Measurements from ENCODE around the gene SPX. TPM values are rescaled to one million over a fixed set of nuclear protein-coding genes. Genes with fewer than 3 reads are reported as not detected.

Gene SPX
- total RNA-seq, 1 donor from 2014 or later = 0.59 TPM

- Histone ChIP-seq H3K27ac (no peak overlapping the region), H3K9me3 (no peaks in the 10 kb centered on the region), H3K36me3 (no peaks in the 10 kb centered on the region), H3K27me3 (ENCODE audit: low read depth) (no peaks in the 10 kb centered on the region), H3K4me1 (no peaks in the 10 kb centered on the region), H3K4me3 (no peak overlapping the region)
- ATAC-seq = no peak
- DNase-seq = no peak
- intact Hi-C loops (cut with DNase I) = no loop called here
- TF ChIP-seq CTCF (IDR thresholded peaks at IDR 0.05) = no peak
These were observed 12.1 kb downstream of the SPX start for GRCh38 chr12:21538061-21538653.

GRCh38 chr12:21539797-21540196 lies 13.7 kb downstream of the SPX start:
- ATAC-seq (no peak), DNase-seq (no peak)
- H3K4me3 ChIP-seq = no peak overlapping the region
- H3K27me3 ChIP-seq (ENCODE audit: low read depth) = no peaks in the 10 kb centered on the region
- H3K36me3 ChIP-seq = no peaks in the 10 kb centered on the region
- no peaks in the 10 kb centered on the region for H3K4me1 ChIP-seq
- no peaks in the 10 kb centered on the region for H3K9me3 ChIP-seq
- intact Hi-C loops (cut with DNase I) = no loop called here
- no peak for TF ChIP-seq CTCF (IDR thresholded peaks at IDR 0.05)
- no peak overlapping the region for H3K27ac ChIP-seq

GRCh38 chr12:21541773-21542172 lies 15.7 kb downstream of the SPX start:
- no peaks in the 10 kb centered on the region for H3K9me3 ChIP-seq
- no peaks in the 10 kb centered on the region for H3K4me1 ChIP-seq
- no peaks in the 10 kb centered on the region for H3K27me3 ChIP-seq (ENCODE audit: low read depth)
- no peak overlapping the region for H3K4me3 ChIP-seq
- ATAC-seq (no peak), DNase-seq (no peak)
- no peak overlapping the region for H3K27ac ChIP-seq
- no peak for TF ChIP-seq CTCF (IDR thresholded peaks at IDR 0.05)
- intact Hi-C loops (cut with DNase I) = no loop called here
- H3K36me3 ChIP-seq = no peaks in the 10 kb centered on the region

- Histone ChIP-seq H3K4me3 (no peak overlapping the region), H3K27ac (no peak overlapping the region), H3K27me3 (ENCODE audit: low read depth) (no peaks in the 10 kb centered on the region), H3K4me1 (no peaks in the 10 kb centered on the region), H3K36me3 (no peaks in the 10 kb centered on the region), H3K9me3 (no peaks in the 10 kb centered on the region)
- DNase-seq = no peak
- intact Hi-C loops (cut with DNase I) = no loop called here
- no peak for ATAC-seq
- no peak for TF ChIP-seq CTCF (IDR thresholded peaks at IDR 0.05)
These were observed 16.3 kb downstream of the SPX start for GRCh38 chr12:21542403-21542802.

- H3K27ac ChIP-seq = no peak overlapping the region
- H3K4me3 ChIP-seq = no peak overlapping the region
- intact Hi-C loops (cut with DNase I) = no loop called here
- no peak for TF ChIP-seq CTCF (IDR thresholded peaks at IDR 0.05)
- no peaks in the 10 kb centered on the region for H3K36me3 ChIP-seq
- DNase-seq = no peak
- H3K9me3 ChIP-seq = no peaks in the 10 kb centered on the region
- ATAC-seq = no peak
- H3K4me1 ChIP-seq = no peaks in the 10 kb centered on the region
- H3K27me3 ChIP-seq (ENCODE audit: low read depth) = no peaks in the 10 kb centered on the region
These were observed 17.1 kb downstream of the SPX start for GRCh38 chr12:21543151-21543550.

GRCh38 chr12:21545557-21545956 lies 19.5 kb downstream of the SPX start:
- no peak overlapping the region for H3K27ac ChIP-seq
- no peaks in the 10 kb centered on the region for H3K4me1 ChIP-seq
- intact Hi-C loops (cut with DNase I) = no loop called here
- H3K36me3 ChIP-seq = no peaks in the 10 kb centered on the region
- no peaks in the 10 kb centered on the region for H3K9me3 ChIP-seq
- ATAC-seq (no peak), DNase-seq (no peak)
- no peak overlapping the region for H3K4me3 ChIP-seq
- TF ChIP-seq CTCF (IDR thresholded peaks at IDR 0.05) = no peak
- H3K27me3 ChIP-seq (ENCODE audit: low read depth) = no peaks in the 10 kb centered on the region

Measured in lower lobe of right lung (tissue), 2 donors.